C4-2B (cell line): ENCODE data around the gene LENG9.

Experiments
- CTCF ChIP-seq: fragments of 450-650 bp; conservative IDR thresholded peaks from 2 replicates; pipeline ENCODE4 v1.5.1; 2017; ENCODE audit warnings: mild to moderate bottlenecking
- ZFX ChIP-seq: fragments of 450-650 bp; IDR thresholded peaks from 2 replicates; pipeline ENCODE4 v1.6.1; 2017

- no peak for TF ChIP-seq CTCF
- no peak for TF ChIP-seq ZFX
These were observed 16.5 kb upstream of the LENG9 start for GRCh38 chr19:54480051-54480450.
